CD4-positive, alpha-beta T cell treated with Interleukin-17A for 4 hours (primary cell): ENCODE data around the gene TVP23B.
"Not testable (repeated sequence)": the region's sequence is repeated elsewhere in the genome, so short reads cannot be mapped to it uniquely, and the experiment has no call there.

ENCODE experiments used
- DNase-seq: peaks from one replicate; pipeline ENCODE4 v3.0.0-alpha.2; 2020; ENCODE audit warnings: mixed read lengths

TVP23B gene

GRCh38 chr17:18794841-18795240 lies 13.9 kb downstream of the TVP23B start:
- not testable (repeated sequence) for DNase-seq

- DNase-seq: not testable (repeated sequence)
Observed at GRCh38 chr17:18796887-18797286, 15.9 kb downstream of the TVP23B start.

GRCh38 chr17:18803458-18804245 lies 22.7 kb downstream of the TVP23B start:
- not testable (repeated sequence) for DNase-seq

GRCh38 chr17:18815924-18816323 lies 34.9 kb downstream of the TVP23B start:
- DNase-seq: not testable (repeated sequence)

- DNase-seq: peak; percentile 48
Observed at GRCh38 chr17:18816489-18817371, 35.7 kb downstream of the TVP23B start.

GRCh38 chr17:18821430-18821829 lies 40.4 kb downstream of the TVP23B start:
- DNase-seq: not testable (repeated sequence)

- not testable (repeated sequence) for DNase-seq
Observed at GRCh38 chr17:18827613-18828012, 46.6 kb downstream of the TVP23B start.

GRCh38 chr17:18848501-18848900 lies 67.5 kb downstream of the TVP23B start:
- no peak for DNase-seq

- no peak for DNase-seq
Observed at GRCh38 chr17:18850679-18851078, 69.7 kb downstream of the TVP23B start.

GRCh38 chr17:18851201-18851600 lies 70.2 kb downstream of the TVP23B start:
- DNase-seq: no peak

GRCh38 chr17:18854956-18855355 lies 74.0 kb downstream of the TVP23B start:
- DNase-seq: no peak

- DNase-seq: peak; percentile 88
Observed at GRCh38 chr17:18855831-18856569, 75.0 kb downstream of the TVP23B start.
